ENCODE results near the gene RECQL. TPM values are rescaled to one million over a fixed set of nuclear protein-coding genes. Genes with fewer than 3 reads are reported as not detected.

The RECQL gene, protein sequence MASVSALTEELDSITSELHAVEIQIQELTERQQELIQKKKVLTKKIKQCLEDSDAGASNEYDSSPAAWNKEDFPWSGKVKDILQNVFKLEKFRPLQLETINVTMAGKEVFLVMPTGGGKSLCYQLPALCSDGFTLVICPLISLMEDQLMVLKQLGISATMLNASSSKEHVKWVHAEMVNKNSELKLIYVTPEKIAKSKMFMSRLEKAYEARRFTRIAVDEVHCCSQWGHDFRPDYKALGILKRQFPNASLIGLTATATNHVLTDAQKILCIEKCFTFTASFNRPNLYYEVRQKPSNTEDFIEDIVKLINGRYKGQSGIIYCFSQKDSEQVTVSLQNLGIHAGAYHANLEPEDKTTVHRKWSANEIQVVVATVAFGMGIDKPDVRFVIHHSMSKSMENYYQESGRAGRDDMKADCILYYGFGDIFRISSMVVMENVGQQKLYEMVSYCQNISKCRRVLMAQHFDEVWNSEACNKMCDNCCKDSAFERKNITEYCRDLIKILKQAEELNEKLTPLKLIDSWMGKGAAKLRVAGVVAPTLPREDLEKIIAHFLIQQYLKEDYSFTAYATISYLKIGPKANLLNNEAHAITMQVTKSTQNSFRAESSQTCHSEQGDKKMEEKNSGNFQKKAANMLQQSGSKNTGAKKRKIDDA
- total RNA-seq = 10 to 100 TPM; 39.8 to 66.5 TPM
- polyA plus RNA-seq (2013, experiment 1 of 2) = 34.4 TPM
- polyA plus RNA-seq (2013, experiment 2 of 2) = 33.5 TPM
- long read RNA-seq, experiment 1, partial matches to known transcripts = 6 of 17 reads
- long read RNA-seq, experiment 1, other reads (novel, unspliced or antisense) = 8 of 17 reads
- long read RNA-seq, experiment 2, transcript RECQL-203 (16 exons, 2,572 nt) = minor isoform, 22 of 104 reads
- long read RNA-seq, experiment 2, transcript RECQL-204 (15 exons, 3,702 nt) = major isoform, 39 of 104 reads
- long read RNA-seq, experiment 2, partial matches to known transcripts = 9 of 104 reads
- long read RNA-seq, experiment 2, other reads (novel, unspliced or antisense) = 34 of 104 reads
- long read RNA-seq, experiment 3, transcript RECQL-203 (16 exons, 2,572 nt) = minor isoform, 101 of 632 reads
- long read RNA-seq, experiment 3, transcript RECQL-204 (15 exons, 3,702 nt) = major isoform, 226 of 632 reads
- long read RNA-seq, experiment 3, partial matches to known transcripts = 23 of 632 reads
- long read RNA-seq, experiment 3, other reads (novel, unspliced or antisense) = 281 of 632 reads
- long read RNA-seq, experiment 4, transcript RECQL-203 (16 exons, 2,572 nt) = major isoform, 7 of 39 reads
- long read RNA-seq, experiment 4, transcript RECQL-204 (15 exons, 3,702 nt) = minor isoform, 6 of 39 reads
- long read RNA-seq, experiment 4, partial matches to known transcripts = 15 of 39 reads
- long read RNA-seq, experiment 4, other reads (novel, unspliced or antisense) = 11 of 39 reads

DNA sequence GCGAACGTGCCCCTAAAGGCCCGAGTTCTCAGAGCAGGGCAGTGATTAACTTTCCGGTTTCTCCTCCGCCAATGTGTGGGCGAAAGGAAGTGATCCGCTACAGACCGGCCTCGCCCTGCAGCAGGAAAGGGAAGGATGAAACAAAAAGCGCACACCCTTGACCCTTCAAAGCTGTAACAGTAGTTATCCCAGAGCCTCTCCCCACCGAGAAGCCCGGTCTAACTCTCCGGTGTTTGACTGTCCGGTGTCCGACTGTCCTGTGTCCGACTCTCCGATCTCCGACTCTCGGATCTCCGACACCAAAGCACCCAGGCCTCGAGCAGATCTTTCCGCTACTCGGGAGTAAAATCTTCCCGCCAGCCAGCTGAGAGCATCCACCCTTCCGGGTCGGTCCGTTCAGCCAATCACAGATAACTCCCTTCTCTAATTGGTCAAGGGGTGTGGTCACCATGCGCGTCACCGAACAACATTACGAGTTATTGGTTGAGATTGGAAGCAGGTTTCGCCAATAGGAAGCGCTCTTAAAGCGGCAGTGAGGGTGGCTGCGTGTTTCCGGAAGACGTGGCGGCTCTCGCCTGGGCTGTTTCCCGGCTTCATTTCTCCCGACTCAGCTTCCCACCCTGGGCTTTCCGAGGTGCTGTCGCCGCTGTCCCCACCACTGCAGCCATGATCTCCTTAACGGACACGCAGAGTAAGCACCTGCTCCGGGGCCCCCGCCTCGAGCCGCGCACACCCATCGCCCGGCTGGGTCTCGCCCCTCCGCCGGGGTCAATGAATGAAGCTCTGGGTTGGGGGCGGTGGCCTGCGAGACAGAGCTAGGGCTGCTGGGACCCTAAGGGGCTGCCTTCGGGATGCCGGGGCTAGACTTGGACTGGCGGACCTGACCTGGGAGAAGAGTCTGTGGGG, at the start of gene RECQL, which contains the start of gene GOLT1B:
RECQL (minus strand) TSS at position 378 of the 906 bp plus-strand sequence. CDS start 2,065 bp downstream, outside the sequence.
GOLT1B (plus strand) TSS at position 532 of the 906 bp plus-strand sequence; CDS start at position 667, 135 bp downstream.
- H3K9me3 ChIP-seq (ENCODE audit: control insufficient read depth, low read length) = no peaks in the 10 kb centered on the region
- peaks cover 7% of the 10 kb centered on the region for H3K4me1 ChIP-seq (ENCODE audit: control insufficient read depth, insufficient read depth, low read length)
- H3K4me1 Mint-ChIP-seq = peaks cover 17% of the 10 kb centered on the region
- H3K27me3 Mint-ChIP-seq (ENCODE audit: insufficient read depth) = no peaks in the 10 kb centered on the region
- no peaks in the 10 kb centered on the region for H3K9me3 Mint-ChIP-seq
- H3K27ac ChIP-seq (ENCODE audit: low read depth, low read length) = peak within 1 kb of the TSS; percentile 87
- WGBS, 2 experiments (ENCODE audit: insufficient coverage in 1 of 2, insufficient read length in 1 of 2) = 0 to 1% methylated on average over 20 to 60 of the region's 61 CpGs
- peak; percentile 98 for DNase-seq
- H3K9ac ChIP-seq (ENCODE audit: extremely low read depth, low read length, poor library complexity, severe bottlenecking) = peak within 1 kb of the TSS; percentile 79
- no peak within 1 kb of the TSS for H3K27ac Mint-ChIP-seq
- peak within 1 kb of the TSS; percentile 96 for H3K4me3 ChIP-seq (ENCODE audit: low read length)
- H3K36me3 ChIP-seq (ENCODE audit: control insufficient read depth, insufficient read depth, low read length) = peaks cover 26% of the 10 kb centered on the region
- TF ChIP-seq, protein P1, sequence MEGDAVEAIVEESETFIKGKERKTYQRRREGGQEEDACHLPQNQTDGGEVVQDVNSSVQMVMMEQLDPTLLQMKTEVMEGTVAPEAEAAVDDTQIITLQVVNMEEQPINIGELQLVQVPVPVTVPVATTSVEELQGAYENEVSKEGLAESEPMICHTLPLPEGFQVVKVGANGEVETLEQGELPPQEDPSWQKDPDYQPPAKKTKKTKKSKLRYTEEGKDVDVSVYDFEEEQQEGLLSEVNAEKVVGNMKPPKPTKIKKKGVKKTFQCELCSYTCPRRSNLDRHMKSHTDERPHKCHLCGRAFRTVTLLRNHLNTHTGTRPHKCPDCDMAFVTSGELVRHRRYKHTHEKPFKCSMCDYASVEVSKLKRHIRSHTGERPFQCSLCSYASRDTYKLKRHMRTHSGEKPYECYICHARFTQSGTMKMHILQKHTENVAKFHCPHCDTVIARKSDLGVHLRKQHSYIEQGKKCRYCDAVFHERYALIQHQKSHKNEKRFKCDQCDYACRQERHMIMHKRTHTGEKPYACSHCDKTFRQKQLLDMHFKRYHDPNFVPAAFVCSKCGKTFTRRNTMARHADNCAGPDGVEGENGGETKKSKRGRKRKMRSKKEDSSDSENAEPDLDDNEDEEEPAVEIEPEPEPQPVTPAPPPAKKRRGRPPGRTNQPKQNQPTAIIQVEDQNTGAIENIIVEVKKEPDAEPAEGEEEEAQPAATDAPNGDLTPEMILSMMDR (conservative IDR thresholded peaks at IDR 0.05) = no peak
- no peak within 1 kb of the TSS for H3K4me3 Mint-ChIP-seq
- H3K27me3 ChIP-seq (ENCODE audit: control insufficient read depth, insufficient read depth, low read length, poor library complexity, severe bottlenecking) = no peaks in the 10 kb centered on the region
- H3K36me3 Mint-ChIP-seq (ENCODE audit: low read depth) = peaks cover 23% of the 10 kb centered on the region

DNA sequence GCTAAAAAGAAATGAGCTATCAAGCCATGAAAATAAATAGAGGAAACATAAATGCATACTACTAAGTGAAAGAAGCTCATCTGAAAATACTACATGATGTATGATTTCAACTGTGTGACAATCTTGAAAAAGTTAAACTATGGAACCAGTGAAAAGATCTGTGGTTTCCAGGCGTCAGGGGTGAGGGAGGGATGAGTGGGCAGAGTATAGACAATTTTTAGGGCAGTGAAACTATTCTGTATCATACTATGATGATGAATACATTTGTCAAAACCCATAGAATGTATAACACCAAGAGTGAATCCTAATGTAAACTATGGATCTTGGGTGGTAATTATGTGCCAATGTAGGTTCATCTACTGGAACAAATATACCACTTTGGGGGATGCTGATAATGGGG, 46.0 kb upstream of the RECQL start:
- Mint-ChIP-seq H3K9me3 (no peaks in the 10 kb centered on the region), H3K27me3 (ENCODE audit: insufficient read depth) (peaks cover 2% of the 10 kb centered on the region), H3K36me3 (ENCODE audit: low read depth) (no peaks in the 10 kb centered on the region), H3K4me3 (no peak overlapping the region), H3K27ac (no peak overlapping the region), H3K4me1 (no peaks in the 10 kb centered on the region)
- Histone ChIP-seq H3K27me3 (ENCODE audit: control insufficient read depth, insufficient read depth, low read length, poor library complexity, severe bottlenecking) (no peaks in the 10 kb centered on the region), H3K27ac (ENCODE audit: low read depth, low read length) (no peak overlapping the region), H3K4me1 (ENCODE audit: control insufficient read depth, insufficient read depth, low read length) (no peaks in the 10 kb centered on the region), H3K9me3 (ENCODE audit: control insufficient read depth, low read length) (no peaks in the 10 kb centered on the region), H3K9ac (ENCODE audit: extremely low read depth, low read length, poor library complexity, severe bottlenecking) (no peak overlapping the region), H3K36me3 (ENCODE audit: control insufficient read depth, insufficient read depth, low read length) (no peaks in the 10 kb centered on the region), H3K4me3 (ENCODE audit: low read length) (no peak overlapping the region)
- TF ChIP-seq, protein P1 (conservative IDR thresholded peaks at IDR 0.05) = no peak
- no peak for DNase-seq
- 86% methylated on average over 1 of the region's 1 CpG; no CpG with 5 or more reads in 1 of the 2 experiments for WGBS, 2 experiments (ENCODE audit: insufficient coverage in 1 of 2, insufficient read length in 1 of 2)

Data from endodermal cell (in vitro differentiated cells).